ENCODE data around the gene SLC36A3.

The SLC36A3 gene

GRCh38 chr5:151288180-151288579, 15.4 kb downstream of the SLC36A3 start:
- H3F3A ChIP-seq (ENCODE audit: insufficient read depth, low read length) = no peaks in the 10 kb centered on the region
- H2AFZ ChIP-seq (ENCODE audit: low read length) = no peak overlapping the region
- TF ChIP-seq EZH2 (IDR thresholded peaks at IDR 0.05; ENCODE audit: borderline replicate concordance, low read length) (no peak), CTCF (IDR thresholded peaks at IDR 0.05; ENCODE audit: low read length) (peak; percentile 41)
- H3K79me2 ChIP-seq (ENCODE audit: insufficient read depth, low read length) = no peaks in the 10 kb centered on the region
- no peak overlapping the region for H3K4me2 ChIP-seq (ENCODE audit: low read length)
- no peaks in the 10 kb centered on the region for H3K4me1 ChIP-seq (ENCODE audit: insufficient read depth, low read length, severe bottlenecking)
- no peaks in the 10 kb centered on the region for H4K20me1 ChIP-seq (ENCODE audit: insufficient read depth, low read length)
- no peak overlapping the region for H3K9ac ChIP-seq (ENCODE audit: low read length)
- peaks cover 2% of the 10 kb centered on the region; the same call in 1 of the 2 replicates for H3K9me3 ChIP-seq (ENCODE audit: low read length)
- no peak overlapping the region for H3K27ac ChIP-seq (ENCODE audit: low read depth, low read length, poor library complexity, severe bottlenecking)
- no peaks in the 10 kb centered on the region for H3K27me3 ChIP-seq (ENCODE audit: insufficient read depth, low read length)
- no peak overlapping the region for H3K4me3 ChIP-seq (ENCODE audit: low read depth, low read length, poor library complexity, severe bottlenecking)
- H3K9me2 ChIP-seq (ENCODE audit: low read depth, low read length) = no peaks in the 10 kb centered on the region
- no peaks in the 10 kb centered on the region; the same call in 1 of the 2 replicates for H3K36me3 ChIP-seq (ENCODE audit: insufficient read depth, low read length)

- Histone ChIP-seq H3K4me3 (ENCODE audit: low read depth, low read length, poor library complexity, severe bottlenecking) (no peak overlapping the region), H4K20me1 (ENCODE audit: insufficient read depth, low read length) (no peaks in the 10 kb centered on the region), H3K27ac (ENCODE audit: low read depth, low read length, poor library complexity, severe bottlenecking) (no peak overlapping the region), H3F3A (ENCODE audit: insufficient read depth, low read length) (no peaks in the 10 kb centered on the region), H3K9ac (ENCODE audit: low read length) (no peak overlapping the region), H3K4me2 (ENCODE audit: low read length) (no peak overlapping the region), H3K4me1 (ENCODE audit: insufficient read depth, low read length, severe bottlenecking) (no peaks in the 10 kb centered on the region), H3K36me3 (ENCODE audit: insufficient read depth, low read length) (no peaks in the 10 kb centered on the region; the same call in 1 of the 2 replicates), H2AFZ (ENCODE audit: low read length) (no peak overlapping the region), H3K9me3 (ENCODE audit: low read length) (no peaks in the 10 kb centered on the region), H3K27me3 (ENCODE audit: insufficient read depth, low read length) (no peaks in the 10 kb centered on the region), H3K9me2 (ENCODE audit: low read depth, low read length) (no peaks in the 10 kb centered on the region), H3K79me2 (ENCODE audit: insufficient read depth, low read length) (no peaks in the 10 kb centered on the region)
- TF ChIP-seq EZH2 (IDR thresholded peaks at IDR 0.05; ENCODE audit: borderline replicate concordance, low read length) = no peak
Measured at GRCh38 chr5:151286246-151286645, 17.3 kb downstream of the SLC36A3 start.

GRCh38 chr5:151285683-151286082, 17.9 kb downstream of the SLC36A3 start:
- Histone ChIP-seq H3K9me2 (ENCODE audit: low read depth, low read length) (no peaks in the 10 kb centered on the region), H3K4me2 (ENCODE audit: low read length) (no peak overlapping the region), H3K79me2 (ENCODE audit: insufficient read depth, low read length) (no peaks in the 10 kb centered on the region), H3K27ac (ENCODE audit: low read depth, low read length, poor library complexity, severe bottlenecking) (no peak overlapping the region), H3K27me3 (ENCODE audit: insufficient read depth, low read length) (no peaks in the 10 kb centered on the region), H3K36me3 (ENCODE audit: insufficient read depth, low read length) (no peaks in the 10 kb centered on the region), H2AFZ (ENCODE audit: low read length) (no peak overlapping the region), H3F3A (ENCODE audit: insufficient read depth, low read length) (no peaks in the 10 kb centered on the region), H4K20me1 (ENCODE audit: insufficient read depth, low read length) (no peaks in the 10 kb centered on the region), H3K9ac (ENCODE audit: low read length) (no peak overlapping the region), H3K9me3 (ENCODE audit: low read length) (no peaks in the 10 kb centered on the region), H3K4me3 (ENCODE audit: low read depth, low read length, poor library complexity, severe bottlenecking) (no peak overlapping the region), H3K4me1 (ENCODE audit: insufficient read depth, low read length, severe bottlenecking) (no peaks in the 10 kb centered on the region)
- TF ChIP-seq CTCF (IDR thresholded peaks at IDR 0.05; ENCODE audit: low read length) (no peak), EZH2 (IDR thresholded peaks at IDR 0.05; ENCODE audit: borderline replicate concordance, low read length) (no peak)

DNA sequence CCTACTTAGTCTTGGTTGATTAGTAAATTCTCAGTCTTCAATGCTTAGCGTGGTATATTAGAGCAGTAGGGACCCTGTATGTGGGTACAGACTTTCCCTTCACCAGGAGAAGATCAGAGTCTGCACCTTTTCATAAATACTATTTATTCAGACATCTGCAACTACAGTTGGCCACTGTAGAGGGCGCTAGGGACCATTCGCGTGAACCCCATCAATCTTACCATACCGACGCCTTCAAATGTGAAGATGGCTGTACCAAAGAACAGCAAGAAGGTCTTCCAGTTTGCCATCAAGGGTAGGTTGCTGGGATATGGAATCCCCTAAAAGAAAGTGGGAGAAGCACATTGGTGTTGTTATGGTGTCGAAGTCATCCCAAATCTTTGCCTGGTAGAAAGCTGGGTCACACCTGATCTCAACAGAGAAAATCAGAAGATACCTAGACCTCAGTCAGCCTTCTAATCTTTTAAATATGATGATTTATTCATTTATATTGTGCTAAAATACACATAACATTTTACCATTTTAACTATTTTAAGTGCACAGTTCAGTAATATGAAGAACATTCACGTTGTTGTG, 19.1 kb downstream of the SLC36A3 start:
- Histone ChIP-seq H2AFZ (ENCODE audit: low read length) (no peak overlapping the region), H3K9me3 (ENCODE audit: low read length) (no peaks in the 10 kb centered on the region), H3K4me2 (ENCODE audit: low read length) (no peak overlapping the region), H3K4me3 (ENCODE audit: low read depth, low read length, poor library complexity, severe bottlenecking) (no peak overlapping the region), H3K27ac (ENCODE audit: low read depth, low read length, poor library complexity, severe bottlenecking) (no peak overlapping the region), H3K4me1 (ENCODE audit: insufficient read depth, low read length, severe bottlenecking) (no peaks in the 10 kb centered on the region), H3K79me2 (ENCODE audit: insufficient read depth, low read length) (no peaks in the 10 kb centered on the region), H3K9ac (ENCODE audit: low read length) (no peak overlapping the region), H3F3A (ENCODE audit: insufficient read depth, low read length) (no peaks in the 10 kb centered on the region), H3K27me3 (ENCODE audit: insufficient read depth, low read length) (no peaks in the 10 kb centered on the region), H3K9me2 (ENCODE audit: low read depth, low read length) (no peaks in the 10 kb centered on the region), H4K20me1 (ENCODE audit: insufficient read depth, low read length) (no peaks in the 10 kb centered on the region), H3K36me3 (ENCODE audit: insufficient read depth, low read length) (no peaks in the 10 kb centered on the region)
- peak; percentile 67 for TF ChIP-seq CTCF (IDR thresholded peaks at IDR 0.05; ENCODE audit: low read length)
- TF ChIP-seq EZH2 (IDR thresholded peaks at IDR 0.05; ENCODE audit: borderline replicate concordance, low read length) = no peak
